Measurements from ENCODE around the gene CCDC177. TPM values are rescaled to one million over a fixed set of nuclear protein-coding genes. Genes with fewer than 3 reads are reported as not detected.

Gene CCDC177
- total and polyA plus RNA-seq, 5 donors from 2014 or later: not detected

GRCh38 chr14:69615496-69616407, 41.1 kb upstream of the CCDC177 start:
- peak overlapping the region; percentile 98 for H3K4me3 ChIP-seq (ENCODE audit: low read depth, low read length)

GRCh38 chr14:69615121-69615495, 40.4 kb upstream of the CCDC177 start:
- no peaks in the 10 kb centered on the region for H3K9me3 Mint-ChIP-seq
- DNase-seq: no peak
- Histone ChIP-seq H3K4me3 (ENCODE audit: low read depth, low read length) (peak overlapping the region; percentile 98), H3K36me3 (ENCODE audit: control insufficient read depth, insufficient read depth, low read length) (no peaks in the 10 kb centered on the region), H3K27me3 (ENCODE audit: control insufficient read depth, insufficient read depth, low read length) (no peaks in the 10 kb centered on the region), H3K27ac (ENCODE audit: insufficient read depth, low read length, poor library complexity, severe bottlenecking) (peak overlapping the region; percentile 90), H3K9me3 (ENCODE audit: control insufficient read depth in 2 of 2, low read length in 2 of 2) (no peaks in the 10 kb centered on the region), H3K4me1 (ENCODE audit: control insufficient read depth, insufficient read depth, low read length, poor library complexity, severe bottlenecking) (peaks cover 87% of the 10 kb centered on the region)
- no peak for ATAC-seq (ENCODE audit: low read depth in 2 of 2)
- H3K4me1 Mint-ChIP-seq: peaks cover 60 to 91% (median 73%) of the 10 kb centered on the region in 4 donors
- peak overlapping the region; percentile 91 to 97 (median 96) for H3K4me3 Mint-ChIP-seq
- H3K27ac Mint-ChIP-seq: peak overlapping the region; percentile 98 to 100 (median 98)
- no peaks in the 10 kb centered on the region for H3K27me3 Mint-ChIP-seq
- peaks cover 2% of the 10 kb centered on the region for H3K36me3 Mint-ChIP-seq

More at GRCh38 chr14:69615496-69616407, 41.1 kb upstream of the CCDC177 start:
- Histone ChIP-seq H3K27me3 (ENCODE audit: control insufficient read depth, insufficient read depth, low read length) (no peaks in the 10 kb centered on the region), H3K27ac (ENCODE audit: insufficient read depth, low read length, poor library complexity, severe bottlenecking) (peak overlapping the region; percentile 90), H3K4me1 (ENCODE audit: control insufficient read depth, insufficient read depth, low read length, poor library complexity, severe bottlenecking) (peaks cover 87% of the 10 kb centered on the region), H3K9me3 (ENCODE audit: control insufficient read depth in 2 of 2, low read length in 2 of 2) (no peaks in the 10 kb centered on the region), H3K36me3 (ENCODE audit: control insufficient read depth, insufficient read depth, low read length) (no peaks in the 10 kb centered on the region)
- Mint-ChIP-seq H3K4me3 (peak overlapping the region; percentile 91 to 96 (median 94)), H3K27me3 (no peaks in the 10 kb centered on the region), H3K4me1 (peaks cover 63 to 91% (median 73%) of the 10 kb centered on the region in 4 donors), H3K36me3 (peaks cover 3% of the 10 kb centered on the region), H3K9me3 (no peaks in the 10 kb centered on the region), H3K27ac (peak overlapping the region; percentile 98 to 100 (median 98))
- peak; percentile 29 to 47 for ATAC-seq (ENCODE audit: low read depth in 2 of 2)
- peak; percentile 23 to 80 (median 59) for DNase-seq

- no peaks in the 10 kb centered on the region for H3K9me3 Mint-ChIP-seq
- peak overlapping the region; percentile 98 for H3K4me3 ChIP-seq (ENCODE audit: low read depth, low read length)
- H3K4me1 ChIP-seq (ENCODE audit: control insufficient read depth, insufficient read depth, low read length, poor library complexity, severe bottlenecking): peaks cover 85% of the 10 kb centered on the region
- H3K27me3 ChIP-seq (ENCODE audit: control insufficient read depth, insufficient read depth, low read length): no peaks in the 10 kb centered on the region
- peak overlapping the region; percentile 90 for H3K27ac ChIP-seq (ENCODE audit: insufficient read depth, low read length, poor library complexity, severe bottlenecking)
- H3K27me3 Mint-ChIP-seq: no peaks in the 10 kb centered on the region
- ATAC-seq (ENCODE audit: low read depth in 2 of 2) (no peak), DNase-seq (no peak)
- H3K27ac Mint-ChIP-seq: peak overlapping the region; percentile 98 to 100 (median 98)
- H3K4me1 Mint-ChIP-seq: peaks cover 60 to 89% (median 70%) of the 10 kb centered on the region in 4 donors
- peak overlapping the region; percentile 91 to 97 (median 96) for H3K4me3 Mint-ChIP-seq
- H3K36me3 ChIP-seq (ENCODE audit: control insufficient read depth, insufficient read depth, low read length): no peaks in the 10 kb centered on the region
- no peaks in the 10 kb centered on the region for H3K36me3 Mint-ChIP-seq
- H3K9me3 ChIP-seq (ENCODE audit: control insufficient read depth in 2 of 2, low read length in 2 of 2): no peaks in the 10 kb centered on the region
Observed at GRCh38 chr14:69614592-69614991, 39.9 kb upstream of the CCDC177 start.

GRCh38 chr14:69613312-69614073, 38.8 kb upstream of the CCDC177 start:
- no peaks in the 10 kb centered on the region for H3K36me3 ChIP-seq (ENCODE audit: control insufficient read depth, insufficient read depth, low read length)
- H3K27ac Mint-ChIP-seq: peak overlapping the region; percentile 98 to 100 (median 98)
- H3K27me3 ChIP-seq (ENCODE audit: control insufficient read depth, insufficient read depth, low read length): no peaks in the 10 kb centered on the region
- H3K4me3 ChIP-seq (ENCODE audit: low read depth, low read length): peak overlapping the region; percentile 98
- peak overlapping the region; percentile 91 to 97 (median 96) for H3K4me3 Mint-ChIP-seq
- no peaks in the 10 kb centered on the region for H3K36me3 Mint-ChIP-seq
- peak overlapping the region; percentile 90 for H3K27ac ChIP-seq (ENCODE audit: insufficient read depth, low read length, poor library complexity, severe bottlenecking)
- H3K4me1 Mint-ChIP-seq: peaks cover 53 to 81% (median 61%) of the 10 kb centered on the region in 4 donors
- H3K4me1 ChIP-seq (ENCODE audit: control insufficient read depth, insufficient read depth, low read length, poor library complexity, severe bottlenecking): peaks cover 74% of the 10 kb centered on the region
- DNase-seq (peak in 1 of 3 donors; percentile 39), ATAC-seq (ENCODE audit: low read depth in 2 of 2) (no peak)
- no peaks in the 10 kb centered on the region for H3K27me3 Mint-ChIP-seq
- H3K9me3 ChIP-seq (ENCODE audit: control insufficient read depth in 2 of 2, low read length in 2 of 2): no peaks in the 10 kb centered on the region
- no peaks in the 10 kb centered on the region for H3K9me3 Mint-ChIP-seq

- no peak for ATAC-seq (ENCODE audit: low read depth in 2 of 2)
- peak overlapping the region; percentile 90 for H3K27ac ChIP-seq (ENCODE audit: insufficient read depth, low read length, poor library complexity, severe bottlenecking)
- peak overlapping the region; percentile 91 to 97 (median 96) for H3K4me3 Mint-ChIP-seq
- DNase-seq: no peak
- H3K4me1 Mint-ChIP-seq: peaks cover 46 to 73% (median 55%) of the 10 kb centered on the region in 4 donors
- H3K4me3 ChIP-seq (ENCODE audit: low read depth, low read length): peak overlapping the region; percentile 98
- H3K27me3 ChIP-seq (ENCODE audit: control insufficient read depth, insufficient read depth, low read length): no peaks in the 10 kb centered on the region
- H3K27me3 Mint-ChIP-seq: no peaks in the 10 kb centered on the region
- no peaks in the 10 kb centered on the region for H3K9me3 Mint-ChIP-seq
- no peaks in the 10 kb centered on the region for H3K36me3 Mint-ChIP-seq
- peaks cover 67% of the 10 kb centered on the region for H3K4me1 ChIP-seq (ENCODE audit: control insufficient read depth, insufficient read depth, low read length, poor library complexity, severe bottlenecking)
- peak overlapping the region; percentile 98 to 100 (median 98) for H3K27ac Mint-ChIP-seq
- H3K36me3 ChIP-seq (ENCODE audit: control insufficient read depth, insufficient read depth, low read length): no peaks in the 10 kb centered on the region
- no peaks in the 10 kb centered on the region for H3K9me3 ChIP-seq (ENCODE audit: control insufficient read depth in 2 of 2, low read length in 2 of 2)
Observed at GRCh38 chr14:69612783-69613130, 38.1 kb upstream of the CCDC177 start.

- Histone ChIP-seq H3K27me3 (ENCODE audit: control insufficient read depth, insufficient read depth, low read length) (no peaks in the 10 kb centered on the region), H3K27ac (ENCODE audit: insufficient read depth, low read length, poor library complexity, severe bottlenecking) (peak overlapping the region; percentile 90), H3K4me1 (ENCODE audit: control insufficient read depth, insufficient read depth, low read length, poor library complexity, severe bottlenecking) (peaks cover 61% of the 10 kb centered on the region), H3K9me3 (ENCODE audit: control insufficient read depth in 2 of 2, low read length in 2 of 2) (no peaks in the 10 kb centered on the region), H3K4me3 (ENCODE audit: low read depth, low read length) (peak overlapping the region; percentile 98), H3K36me3 (ENCODE audit: control insufficient read depth, insufficient read depth, low read length) (no peaks in the 10 kb centered on the region)
- ATAC-seq (ENCODE audit: low read depth in 2 of 2): peak; percentile 50 to 54
- no peaks in the 10 kb centered on the region for H3K27me3 Mint-ChIP-seq
- H3K36me3 Mint-ChIP-seq: no peaks in the 10 kb centered on the region
- H3K9me3 Mint-ChIP-seq: no peaks in the 10 kb centered on the region
- peaks cover 40 to 68% (median 49%) of the 10 kb centered on the region in 4 donors for H3K4me1 Mint-ChIP-seq
- H3K4me3 Mint-ChIP-seq: peak overlapping the region; percentile 91 to 97 (median 96)
- peak overlapping the region; percentile 98 to 100 (median 98) for H3K27ac Mint-ChIP-seq
- DNase-seq: peak; percentile 38 to 72 (median 51)
Observed at GRCh38 chr14:69612014-69612782, 37.5 kb upstream of the CCDC177 start.

Data from CD4-positive, CD25-positive, alpha-beta regulatory T cell (primary cell).